Mucosa of rectum (tissue), 2 donors: ENCODE data around the gene MADD.

Experiments
- H3K27ac ChIP-seq, 2 donors: one replicate each; pipeline ENCODE4 v1.7.0; 2013; ENCODE audit warnings: inconsistent platforms in 2 of 2, low read depth in 2 of 2, low read length in 2 of 2
- H3K27me3 ChIP-seq, 2 donors: one replicate each; pipeline ENCODE4 v1.7.0; 2013; ENCODE audit warnings: low read length in 2 of 2; ENCODE audit not compliant: control insufficient read depth in 2 of 2, insufficient read depth in 2 of 2
- H3K36me3 ChIP-seq, 2 donors: one replicate each; pipeline ENCODE4 v1.7.0; 2013; ENCODE audit warnings: low read length in 2 of 2; ENCODE audit not compliant: control insufficient read depth in 2 of 2, insufficient read depth in 2 of 2
- H3K4me1 ChIP-seq, 2 donors: one replicate each; pipeline ENCODE4 v1.7.0; 2013; ENCODE audit warnings: low read length in 2 of 2, mild to moderate bottlenecking in 1 of 2; ENCODE audit not compliant: control insufficient read depth in 2 of 2, insufficient read depth in 2 of 2
- H3K4me3 ChIP-seq, 2 donors: one replicate each; pipeline ENCODE4 v1.7.0; 2013; ENCODE audit warnings: low read length in 2 of 2
- H3K9ac ChIP-seq, 2 donors: one replicate each; pipeline ENCODE4 v1.7.0; 2013; ENCODE audit warnings: low read length in 2 of 2, low read depth in 1 of 2, mild to moderate bottlenecking in 1 of 2
- H3K9me3 ChIP-seq, 2 donors: one replicate each; pipeline ENCODE4 v1.7.0; 2013; ENCODE audit warnings: low read length in 2 of 2; ENCODE audit not compliant: control insufficient read depth in 2 of 2
- donor health status: healthy.
- donor health status: Normal muscosa, but diverticular disease.

MADD gene

GRCh38 chr11:47336595-47336994 lies 66.7 kb downstream of the MADD start:
- Histone ChIP-seq H3K27me3 (no peaks in the 10 kb centered on the region), H3K9me3 (no peaks in the 10 kb centered on the region), H3K4me3 (no peak overlapping the region), H3K9ac (no peak overlapping the region), H3K27ac (no peak overlapping the region), H3K4me1 (peaks cover 7 to 9% of the 10 kb centered on the region in 2 donors), H3K36me3 (no peaks in the 10 kb centered on the region)

- H3K4me1 ChIP-seq: peaks cover 1 to 2% of the 10 kb centered on the region in 2 donors
- no peaks in the 10 kb centered on the region for H3K9me3 ChIP-seq
- H3K27me3 ChIP-seq: no peaks in the 10 kb centered on the region
- no peak overlapping the region for H3K27ac ChIP-seq
- H3K4me3 ChIP-seq: no peak overlapping the region
- H3K36me3 ChIP-seq: no peaks in the 10 kb centered on the region
- H3K9ac ChIP-seq: no peak overlapping the region
Observed at GRCh38 chr11:47337229-47337924, 67.4 kb downstream of the MADD start.

- Histone ChIP-seq H3K9me3 (no peaks in the 10 kb centered on the region), H3K36me3 (no peaks in the 10 kb centered on the region), H3K4me3 (no peak overlapping the region), H3K9ac (no peak overlapping the region), H3K27me3 (no peaks in the 10 kb centered on the region), H3K27ac (no peak overlapping the region), H3K4me1 (no peaks in the 10 kb centered on the region)
Observed at GRCh38 chr11:47338396-47339241, 68.7 kb downstream of the MADD start.

- H3K27me3 ChIP-seq: no peaks in the 10 kb centered on the region
- H3K9me3 ChIP-seq: no peaks in the 10 kb centered on the region
- no peak overlapping the region for H3K4me3 ChIP-seq
- no peak overlapping the region for H3K27ac ChIP-seq
- no peak overlapping the region for H3K9ac ChIP-seq
- H3K36me3 ChIP-seq: no peaks in the 10 kb centered on the region
- H3K4me1 ChIP-seq: no peaks in the 10 kb centered on the region
Observed at GRCh38 chr11:47340010-47340409, 70.1 kb downstream of the MADD start.

- H3K36me3 ChIP-seq: no peaks in the 10 kb centered on the region
- no peak overlapping the region for H3K4me3 ChIP-seq
- H3K4me1 ChIP-seq: no peaks in the 10 kb centered on the region
- no peaks in the 10 kb centered on the region for H3K27me3 ChIP-seq
- no peak overlapping the region for H3K9ac ChIP-seq
- H3K27ac ChIP-seq: no peak overlapping the region
- H3K9me3 ChIP-seq: no peaks in the 10 kb centered on the region
Observed at GRCh38 chr11:47340980-47341775, 71.2 kb downstream of the MADD start.

GRCh38 chr11:47342036-47342803 lies 72.3 kb downstream of the MADD start:
- Histone ChIP-seq H3K4me3 (no peak overlapping the region), H3K9me3 (no peaks in the 10 kb centered on the region), H3K36me3 (no peaks in the 10 kb centered on the region), H3K9ac (no peak overlapping the region), H3K27ac (no peak overlapping the region), H3K4me1 (no peaks in the 10 kb centered on the region), H3K27me3 (no peaks in the 10 kb centered on the region)

- Histone ChIP-seq H3K9ac (no peak overlapping the region), H3K4me1 (no peaks in the 10 kb centered on the region), H3K36me3 (no peaks in the 10 kb centered on the region), H3K4me3 (no peak overlapping the region), H3K9me3 (no peaks in the 10 kb centered on the region), H3K27ac (no peak overlapping the region), H3K27me3 (no peaks in the 10 kb centered on the region)
Observed at GRCh38 chr11:47342854-47343253, 72.9 kb downstream of the MADD start.

- H3K4me3 ChIP-seq: no peak overlapping the region
- no peak overlapping the region for H3K9ac ChIP-seq
- H3K9me3 ChIP-seq: no peaks in the 10 kb centered on the region
- H3K36me3 ChIP-seq: no peaks in the 10 kb centered on the region
- no peak overlapping the region for H3K27ac ChIP-seq
- H3K27me3 ChIP-seq: no peaks in the 10 kb centered on the region
- H3K4me1 ChIP-seq: no peaks in the 10 kb centered on the region
Observed at GRCh38 chr11:47345890-47346563, 76.1 kb downstream of the MADD start.

GRCh38 chr11:47347137-47347536 lies 77.2 kb downstream of the MADD start:
- Histone ChIP-seq H3K4me1 (no peaks in the 10 kb centered on the region), H3K4me3 (no peak overlapping the region), H3K27me3 (no peaks in the 10 kb centered on the region), H3K27ac (no peak overlapping the region), H3K9ac (no peak overlapping the region), H3K9me3 (no peaks in the 10 kb centered on the region), H3K36me3 (no peaks in the 10 kb centered on the region)
